Central memory CD4-positive, alpha-beta T cell (primary cell): ENCODE measurements around the gene PRSS21.

Experiments
- DNase-seq: peaks from one replicate; pipeline ENCODE4 v3.0.0; 2022

PRSS21 gene

DNA sequence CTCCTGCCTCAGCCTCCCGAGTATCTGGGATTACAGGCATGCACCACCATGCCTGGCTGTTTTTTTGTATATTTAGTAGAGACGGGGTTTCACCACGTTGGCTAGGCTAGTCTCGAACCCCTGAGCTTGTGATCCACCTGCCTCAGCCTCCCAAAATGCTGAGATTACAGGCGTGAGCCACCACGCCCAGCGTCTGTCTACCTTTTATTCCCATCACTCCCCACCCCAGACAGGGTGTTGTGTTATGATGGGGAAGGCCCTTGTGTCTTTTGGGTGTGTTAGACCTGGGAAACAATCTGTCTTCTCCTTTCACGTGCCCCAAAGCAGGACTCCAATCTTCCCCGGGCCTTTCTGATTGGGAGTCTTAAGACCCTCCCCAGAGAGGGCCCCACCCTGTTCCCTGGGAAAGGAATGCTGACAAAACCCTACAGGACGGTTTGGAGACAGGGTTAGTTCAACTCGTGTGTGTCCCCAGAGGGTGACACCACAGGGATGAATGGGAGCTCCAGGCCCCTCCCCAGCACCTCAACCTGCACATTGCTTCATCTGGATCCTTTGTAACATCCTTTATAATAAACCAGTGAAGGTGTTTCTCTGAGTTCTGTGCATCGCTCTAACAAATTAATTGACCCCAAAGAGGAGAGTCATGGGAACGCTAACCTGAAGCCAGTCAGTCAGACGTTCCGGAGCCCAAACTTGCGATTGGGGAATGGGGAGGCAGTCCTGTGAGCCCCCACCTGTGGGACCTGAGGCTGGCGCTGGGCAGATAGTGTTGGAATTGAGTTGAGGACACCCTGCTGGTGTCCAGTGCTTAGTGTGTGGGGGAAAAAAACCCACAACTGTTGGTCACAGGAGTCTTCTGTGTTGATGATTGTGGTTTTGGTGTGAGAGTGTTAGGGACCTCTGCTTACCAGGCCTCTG is 36.8 kb upstream of the PRSS21 start:
- DNase-seq: no peak

- DNase-seq: no peak
Measured at GRCh38 chr16:2782583-2783351, 34.3 kb upstream of the PRSS21 start.

DNA sequence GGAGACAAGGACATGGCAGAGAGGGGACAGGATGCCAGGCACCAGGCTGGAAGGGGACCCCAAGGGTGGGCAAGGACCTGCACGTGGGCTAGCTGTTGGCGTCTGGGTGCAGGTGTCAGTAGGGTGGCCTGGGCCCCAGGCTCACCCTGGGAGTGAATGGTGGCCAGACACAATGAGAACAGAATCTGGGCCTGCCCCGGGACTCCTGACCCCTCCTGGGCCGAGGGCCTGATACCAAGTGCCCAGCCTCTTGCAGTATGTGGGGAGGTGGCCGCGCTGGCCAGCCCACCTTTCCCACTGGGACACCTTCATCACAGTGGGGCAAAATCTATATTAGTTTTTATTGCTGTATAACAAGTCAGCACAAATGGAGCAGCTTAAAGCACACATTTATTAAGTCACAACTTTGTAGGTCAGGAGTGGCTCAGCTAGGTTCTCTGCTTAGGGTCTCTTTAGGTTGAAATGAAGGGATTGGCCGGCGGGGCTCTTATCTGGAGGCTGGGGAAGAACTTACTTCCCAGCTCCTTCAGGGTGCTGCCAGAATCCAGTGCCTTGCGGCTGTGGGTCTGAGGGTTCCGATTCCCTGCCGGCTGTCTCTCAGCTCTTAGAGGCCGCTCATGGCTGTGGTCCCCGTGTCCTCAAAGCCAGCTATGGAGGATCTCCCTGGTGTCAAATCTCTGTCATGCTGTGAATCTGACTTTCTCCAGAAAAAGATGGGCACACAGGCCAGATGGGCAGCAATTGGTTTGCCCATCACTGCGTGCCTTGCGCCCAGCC is 33.3 kb upstream of the PRSS21 start:
- no peak for DNase-seq

GRCh38 chr16:2784358-2785100 is 32.5 kb upstream of the PRSS21 start:
- no peak for DNase-seq

DNA sequence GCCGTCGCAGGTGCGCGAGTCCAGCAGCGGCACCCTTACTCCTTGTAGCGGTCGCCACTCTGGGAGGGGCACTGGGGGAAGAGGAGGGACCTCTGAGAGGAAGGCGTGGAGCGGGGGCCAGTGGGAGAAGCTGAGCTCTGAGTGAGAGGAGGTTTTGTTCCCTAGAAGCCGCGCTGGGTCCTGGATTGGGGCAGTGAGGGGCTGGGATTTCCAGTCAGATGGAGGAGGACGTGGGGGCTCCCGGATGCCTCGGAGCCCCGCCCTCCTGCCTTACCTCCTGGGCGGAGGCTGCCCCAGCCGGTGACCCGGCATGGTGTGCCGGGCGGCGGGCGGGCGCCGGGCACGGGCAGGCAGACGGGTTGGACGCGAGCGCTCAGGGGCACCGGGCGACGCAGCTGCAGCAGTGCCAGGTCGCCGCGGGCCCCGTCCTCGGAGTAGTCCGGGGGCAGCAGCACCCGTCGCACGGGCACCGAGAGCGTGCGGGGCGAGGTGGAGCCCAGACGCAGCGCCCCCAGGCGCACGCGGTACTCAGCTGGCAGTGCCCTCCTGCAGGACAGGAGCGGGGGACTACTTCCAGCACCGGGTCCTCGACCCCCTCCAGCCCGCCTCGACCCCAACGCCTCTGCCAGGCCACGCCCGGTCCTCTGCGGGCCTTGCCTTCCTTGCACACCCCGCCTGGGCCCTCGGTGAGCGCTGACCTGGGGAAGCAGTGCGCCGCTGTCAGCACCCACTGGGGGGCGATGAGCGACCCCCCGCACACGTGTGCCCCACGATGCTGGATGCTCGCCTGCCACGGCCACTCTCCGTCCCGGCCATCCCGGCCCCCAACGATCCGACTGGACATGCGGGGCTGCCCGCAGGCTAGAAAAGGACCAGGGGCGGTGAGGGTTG is 31.7 kb upstream of the PRSS21 start:
- no peak for DNase-seq

- no peak for DNase-seq
Measured at GRCh38 chr16:2786061-2786825, 30.8 kb upstream of the PRSS21 start.

DNA sequence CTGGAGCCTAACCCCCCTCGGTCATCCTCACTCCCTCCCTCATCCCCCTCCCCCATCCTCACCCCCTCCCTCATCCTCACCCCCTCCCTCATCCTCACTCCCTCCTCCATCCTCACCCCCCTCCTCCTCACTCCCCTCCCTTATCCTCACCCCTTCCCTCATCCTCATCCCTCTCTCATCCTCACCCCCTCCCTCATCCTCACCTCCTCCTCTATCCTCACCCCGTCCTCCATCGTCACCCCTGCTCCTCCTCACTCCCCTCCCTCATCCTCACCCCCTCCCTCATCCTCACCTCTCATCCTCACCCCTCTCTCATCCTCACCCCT is 30.2 kb upstream of the PRSS21 start:
- no peak for DNase-seq

DNA sequence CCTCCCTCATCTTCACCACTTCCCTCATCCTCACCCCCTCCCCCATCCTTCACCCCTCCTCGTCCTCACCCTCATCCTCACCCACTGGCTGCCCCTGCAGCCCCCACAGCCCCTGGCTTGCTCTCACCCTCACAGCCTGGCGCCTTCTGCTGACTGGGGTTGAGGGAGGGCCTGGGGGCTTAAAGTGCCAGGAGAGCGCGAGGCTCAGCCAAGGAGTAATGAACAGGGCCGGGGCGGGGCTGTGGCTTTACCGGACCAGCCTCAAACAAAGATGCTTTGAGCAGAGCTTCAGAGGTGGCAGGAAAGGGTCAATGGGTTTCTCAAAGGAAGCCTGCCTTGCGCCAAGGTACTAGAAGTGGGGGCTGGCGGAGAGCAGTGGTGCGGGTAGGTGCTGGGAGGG is 29.6 kb upstream of the PRSS21 start, which contains the start of gene PRSS33:
Gene PRSS33, minus strand, starts transcription at position 155 of the 400 bp plus-strand sequence. CDS start 1,013 bp downstream, outside the sequence.
- DNase-seq: no peak

DNA sequence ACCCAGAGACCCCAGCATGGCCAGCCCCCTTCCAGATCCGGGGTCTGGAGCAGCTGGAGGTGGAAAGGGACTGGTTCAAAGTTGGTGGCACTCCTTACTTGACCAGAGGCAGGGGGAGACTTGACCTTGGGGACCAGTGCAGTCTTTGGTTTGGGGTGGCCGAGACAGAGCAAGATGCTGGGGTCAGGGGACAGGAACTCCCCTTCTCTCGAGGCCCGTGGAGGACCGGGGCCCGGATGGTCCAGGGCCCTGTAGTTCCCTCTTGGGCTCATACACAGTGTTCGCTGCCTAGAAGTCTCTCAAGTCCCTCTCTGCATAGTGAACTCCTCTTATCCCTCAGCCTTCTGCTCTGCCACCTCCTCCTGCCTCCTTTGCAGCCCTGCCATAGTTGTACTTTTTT is 29.1 kb upstream of the PRSS21 start:
- DNase-seq: no peak

- DNase-seq: no peak
Measured at GRCh38 chr16:2790631-2791030, 26.4 kb upstream of the PRSS21 start.

DNA sequence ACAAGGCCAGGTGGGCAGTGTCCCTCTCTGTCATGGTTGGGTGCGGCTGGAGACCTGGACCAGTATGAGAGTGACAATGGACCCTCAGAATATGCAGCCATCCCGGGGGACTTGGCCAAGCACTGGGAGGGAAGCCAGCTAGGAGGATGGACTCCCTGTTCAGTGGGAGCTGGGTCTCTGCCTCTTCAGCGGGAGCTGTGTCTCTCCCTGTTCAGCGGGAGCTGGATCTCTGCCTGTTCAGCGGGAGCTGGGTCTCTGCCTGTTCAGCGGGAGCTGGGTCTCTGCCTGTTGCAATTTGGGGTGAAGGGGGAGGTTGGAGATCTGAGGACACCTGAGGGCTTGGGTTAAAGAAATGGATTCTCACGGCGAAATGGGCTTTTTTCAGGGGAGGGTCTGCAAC is 25.9 kb upstream of the PRSS21 start:
- DNase-seq: no peak

DNA sequence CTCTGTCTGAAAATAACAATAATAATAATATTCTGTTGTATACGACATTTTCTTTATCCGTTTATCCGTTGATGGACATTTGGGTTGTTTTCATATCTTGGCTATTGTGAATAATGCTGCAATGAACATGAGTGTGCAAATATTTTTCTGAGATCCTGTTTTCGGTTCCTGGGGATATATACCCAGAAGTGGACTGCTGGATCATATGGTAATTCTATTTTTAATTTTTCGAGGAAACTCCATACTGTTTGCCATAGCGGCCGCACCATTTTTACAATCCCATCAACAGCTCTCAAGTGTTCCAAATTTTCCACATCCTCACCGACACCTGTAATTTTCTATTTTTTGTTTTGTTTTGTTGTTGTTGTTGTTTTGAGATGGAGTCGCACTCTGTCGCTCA is 24.1 kb upstream of the PRSS21 start:
- no peak for DNase-seq

DNA sequence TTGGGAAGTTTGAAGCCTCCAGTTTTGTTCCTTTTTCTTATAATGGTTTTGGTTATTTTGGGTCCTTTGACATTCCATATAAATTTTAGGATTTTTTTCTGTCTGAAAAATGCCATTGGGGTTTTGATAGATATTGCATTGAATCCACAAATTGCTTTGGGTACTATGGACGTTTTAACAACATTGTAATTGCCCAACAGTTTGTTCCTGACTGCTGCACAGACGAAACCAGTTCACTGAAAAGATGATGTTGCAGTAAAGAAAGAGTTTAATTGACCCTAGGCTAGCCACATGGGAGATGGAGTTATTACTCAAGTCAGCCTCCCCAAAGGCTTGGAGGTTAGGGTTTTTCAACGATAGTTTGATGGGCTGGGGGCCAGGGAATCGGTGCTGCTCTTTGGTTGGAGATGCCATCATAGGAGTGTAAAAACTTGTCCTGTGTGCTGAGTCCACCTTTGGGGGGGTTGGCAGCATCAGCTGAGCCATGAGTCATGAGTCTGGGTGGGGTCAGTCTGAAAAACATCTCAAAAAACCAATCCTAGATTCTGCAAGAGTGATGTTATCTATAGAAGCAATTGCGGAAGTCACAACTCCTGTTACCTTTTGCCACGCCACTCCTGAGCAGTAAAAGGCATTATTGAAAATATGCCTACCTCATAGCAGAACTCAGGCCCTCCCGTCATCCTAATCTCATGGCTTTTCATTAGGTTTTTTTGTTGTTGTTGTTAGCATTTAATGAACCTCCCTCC is 21.5 kb upstream of the PRSS21 start:
- DNase-seq: no peak

- DNase-seq: no peak
Measured at GRCh38 chr16:2798723-2799204, 18.3 kb upstream of the PRSS21 start.

GRCh38 chr16:2799205-2799858 is 17.7 kb upstream of the PRSS21 start:
- no peak for DNase-seq

DNA sequence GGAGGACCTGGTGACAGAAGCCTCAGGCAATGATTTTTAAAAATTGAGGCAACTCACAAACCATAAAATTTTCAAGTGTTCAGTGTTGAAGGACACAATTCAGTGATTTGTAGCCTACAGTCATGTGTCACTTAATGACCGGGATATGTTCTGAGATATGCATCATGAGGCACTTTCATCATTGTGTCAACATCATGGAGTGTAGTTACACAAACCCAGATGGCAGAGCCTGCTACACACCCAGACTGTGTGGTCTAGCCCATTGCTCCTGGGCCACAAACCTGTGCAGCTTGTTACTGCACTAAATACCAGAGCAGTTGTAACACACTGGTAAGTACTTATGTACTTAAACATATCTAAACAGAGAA is 17.2 kb upstream of the PRSS21 start:
- no peak for DNase-seq

DNA sequence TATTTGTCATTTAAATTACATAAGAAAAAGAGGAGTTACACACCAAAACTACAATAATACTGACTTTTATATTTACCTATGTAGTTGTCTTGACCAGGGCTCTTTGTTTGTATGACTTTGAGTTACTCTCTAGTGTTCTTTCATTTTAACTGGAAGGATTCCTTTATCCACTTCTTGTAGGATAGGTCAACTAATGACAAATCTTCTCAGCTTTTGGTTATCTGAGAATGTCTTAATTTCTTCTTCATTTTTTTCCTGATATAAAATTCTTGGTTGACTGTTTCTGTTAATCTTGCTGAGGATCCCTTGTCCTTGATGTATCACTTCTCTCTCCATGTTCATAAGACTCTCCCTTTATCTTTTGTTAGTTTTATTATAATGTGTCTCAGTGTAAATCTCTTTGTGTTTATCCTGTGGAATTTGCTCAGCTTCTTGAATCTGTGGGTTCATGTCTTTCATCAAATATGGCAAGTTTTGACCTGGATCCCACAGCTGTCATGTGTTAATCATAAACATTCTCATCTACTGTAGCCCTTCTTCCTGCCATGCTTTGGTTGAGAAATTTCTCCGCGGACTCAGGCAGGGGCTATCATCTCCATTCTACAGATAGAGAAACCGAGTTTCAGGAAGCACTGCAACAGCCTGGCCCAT is 13.4 kb upstream of the PRSS21 start:
- DNase-seq: no peak

GRCh38 chr16:2804728-2805127 is 12.3 kb upstream of the PRSS21 start:
- DNase-seq: no peak

- no peak for DNase-seq
Measured at GRCh38 chr16:2806286-2806685, 10.8 kb upstream of the PRSS21 start.
